Activated gamma-delta T cell treated with Interleukin-2 at 50 U/mL for 16 hours (primary cell): ENCODE results near the gene TRPC4.
"Not testable (repeated sequence)": the region's sequence is repeated elsewhere in the genome, so short reads cannot be mapped to it uniquely, and the experiment has no call there.

ENCODE experiments used
- DNase-seq: peaks from one replicate; pipeline ENCODE4 v3.0.0-alpha.2; 2020

TRPC4 gene

DNA sequence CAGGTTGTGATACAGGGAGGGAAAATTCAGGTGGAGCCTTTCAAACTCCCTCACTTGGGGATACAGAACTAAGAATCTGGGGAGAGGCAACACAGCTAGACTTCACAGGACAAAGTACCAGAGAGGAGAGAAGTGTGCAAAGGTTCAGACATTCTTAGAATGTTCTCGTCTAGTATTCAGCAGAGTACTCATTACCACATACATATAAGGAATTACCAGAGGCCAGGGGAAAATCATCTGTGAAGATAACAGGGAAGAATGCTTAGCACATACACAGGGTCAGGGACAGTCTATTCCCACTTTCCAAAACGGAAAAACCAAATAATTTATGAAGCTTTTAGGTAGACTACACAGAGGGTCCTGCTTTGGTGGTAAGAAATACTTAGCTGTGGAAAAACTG lies 58.1 kb downstream of the TRPC4 start:
- no peak for DNase-seq

DNA sequence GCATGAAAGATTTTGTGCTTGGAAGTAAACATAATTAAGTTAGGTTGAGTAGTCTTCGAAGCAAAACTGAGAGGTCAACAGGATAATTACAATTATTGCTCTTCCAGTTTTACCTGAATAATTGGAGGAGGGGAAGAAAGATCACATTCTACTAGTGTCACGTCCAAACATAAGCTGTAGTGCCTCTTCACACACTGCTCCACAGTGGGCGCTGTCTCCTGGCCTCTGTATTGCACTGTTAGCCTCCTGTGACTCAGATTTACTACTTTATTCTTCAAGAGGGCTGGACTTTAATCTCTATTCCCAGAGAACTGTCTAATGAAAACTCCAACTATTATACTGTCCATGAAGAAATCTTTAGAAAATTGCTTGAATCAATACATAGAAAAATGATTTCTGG lies 62.9 kb downstream of the TRPC4 start:
- DNase-seq = no peak

DNA sequence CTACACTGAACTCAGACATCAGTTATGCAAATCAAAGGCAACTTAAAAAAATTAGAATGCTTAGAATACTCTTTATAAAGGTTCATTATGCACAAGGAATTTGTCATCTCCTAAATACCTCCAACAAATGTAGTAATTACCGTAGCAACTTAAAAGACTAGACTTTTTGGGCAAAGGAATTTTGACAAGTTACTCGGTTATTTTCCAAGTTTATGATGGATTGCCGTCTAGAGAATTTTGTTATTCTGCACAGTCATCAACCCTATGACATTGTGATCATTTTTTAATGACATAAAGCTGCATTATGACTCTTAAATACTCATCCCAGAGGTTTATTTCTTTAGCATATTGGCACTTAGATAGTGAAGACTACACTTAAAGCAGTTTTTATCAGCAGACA lies 71.9 kb downstream of the TRPC4 start:
- no peak for DNase-seq

DNA sequence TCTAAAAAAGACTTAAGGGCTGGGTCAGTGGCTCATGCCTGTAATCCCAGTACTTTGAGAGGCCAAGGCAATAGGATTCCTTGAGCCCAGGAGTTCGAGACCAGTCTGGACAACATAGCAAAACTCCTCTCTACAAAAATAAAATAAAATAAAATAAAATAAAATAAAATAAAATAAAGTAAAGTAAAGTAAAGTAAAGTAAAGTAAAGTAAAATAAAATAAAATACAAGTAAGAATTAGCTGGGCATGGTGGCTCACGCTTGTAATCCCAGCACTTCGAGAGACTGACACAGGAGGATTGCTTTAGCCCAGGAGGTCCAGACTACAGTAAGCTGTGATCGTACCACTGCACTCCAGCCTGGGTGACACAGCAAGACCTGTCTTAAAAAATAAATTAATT lies 72.8 kb downstream of the TRPC4 start:
- DNase-seq = not testable (repeated sequence)

DNA sequence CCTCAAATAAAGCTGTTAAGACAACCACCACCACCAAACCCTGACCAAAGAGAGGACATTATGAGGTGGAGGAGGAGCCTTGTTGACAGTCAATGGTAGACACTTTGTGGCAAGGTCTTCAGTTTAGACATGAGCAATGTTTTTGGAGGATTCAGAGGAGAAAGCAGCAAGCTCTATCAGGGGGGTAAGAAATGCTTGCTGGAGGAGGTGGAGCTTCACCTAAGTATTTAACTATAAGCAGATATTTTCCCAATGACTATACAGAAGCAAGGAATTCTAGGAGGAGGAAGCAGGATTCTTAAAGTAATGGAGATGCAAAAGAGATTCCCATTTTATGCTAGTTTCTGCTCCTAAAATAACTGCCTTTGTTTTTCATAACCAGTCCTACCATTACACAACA lies 74.2 kb downstream of the TRPC4 start:
- no peak for DNase-seq

DNA sequence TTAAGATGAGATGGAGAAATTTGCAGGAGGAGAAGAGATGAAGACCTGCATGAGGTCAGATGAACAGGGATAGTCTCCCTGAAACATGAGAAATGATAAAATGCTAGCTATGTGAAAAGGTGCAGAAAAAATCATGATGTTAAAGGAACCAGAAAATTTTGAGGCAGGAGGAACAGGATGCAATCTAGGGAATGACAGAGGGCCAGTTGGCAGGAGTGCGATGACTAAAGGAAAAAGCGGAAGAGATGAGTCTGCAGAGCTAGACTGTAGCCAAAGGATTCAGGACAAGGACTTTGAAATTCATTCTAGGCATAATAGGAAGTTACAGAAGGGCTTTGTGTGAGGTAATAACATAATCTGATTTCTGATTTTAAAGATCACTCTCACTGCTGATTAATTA lies 77.9 kb downstream of the TRPC4 start:
- no peak for DNase-seq

DNA sequence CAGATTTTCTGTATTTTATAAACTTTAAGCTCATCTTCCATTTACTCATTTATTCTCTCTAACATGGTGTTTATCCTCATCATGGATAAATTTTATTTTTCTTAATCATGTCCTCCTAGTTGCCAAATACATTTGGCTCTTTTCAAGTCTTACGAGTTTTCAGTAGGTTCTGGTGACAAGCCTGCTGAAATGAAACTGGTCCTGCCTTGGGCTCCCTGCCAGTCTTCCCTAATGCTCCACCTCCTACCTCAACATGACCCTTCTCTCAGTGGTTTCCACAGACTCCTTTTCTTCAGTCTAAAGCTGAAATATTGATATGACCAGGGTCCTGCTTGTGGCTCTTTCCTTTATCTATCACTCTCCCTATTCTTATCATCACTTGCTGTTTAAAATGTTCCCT lies 81.2 kb downstream of the TRPC4 start:
- DNase-seq = no peak

DNA sequence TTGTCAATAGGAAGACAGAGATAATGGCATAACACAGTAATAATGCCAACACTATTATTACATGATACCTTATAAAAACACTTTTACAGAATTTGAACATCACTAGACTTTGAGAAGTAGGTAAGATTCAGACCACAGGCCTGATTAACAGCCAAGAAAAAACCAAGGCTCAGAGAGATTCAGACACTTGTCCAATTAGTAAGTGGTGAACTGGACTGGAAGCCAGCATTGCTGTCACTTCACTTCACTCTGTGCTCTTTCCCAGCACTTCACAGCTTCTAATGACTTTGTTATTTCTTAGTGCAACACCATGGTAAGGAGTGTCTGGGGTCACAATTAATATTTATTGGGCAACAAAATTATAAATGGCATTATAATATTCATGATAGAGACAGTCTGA lies 91.9 kb downstream of the TRPC4 start:
- DNase-seq = no peak

DNA sequence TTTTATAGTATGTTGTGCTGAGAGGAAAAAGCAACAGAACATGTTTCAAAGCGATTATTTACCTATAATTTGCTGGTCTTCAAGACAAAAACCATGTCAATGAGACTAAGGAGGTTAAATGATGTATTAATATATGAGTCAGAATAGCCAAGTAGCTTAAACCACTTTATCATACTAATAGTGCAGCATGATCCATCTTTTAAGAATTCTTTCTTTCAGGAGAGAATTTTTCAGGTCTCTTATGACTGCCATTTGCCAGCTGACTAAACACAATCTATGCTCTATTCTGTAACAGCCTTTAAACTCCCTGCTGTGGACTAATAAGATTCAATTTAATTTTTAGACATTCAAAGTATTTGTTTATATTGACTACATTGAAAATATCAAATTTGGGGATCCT lies 93.7 kb downstream of the TRPC4 start:
- DNase-seq = no peak

DNA sequence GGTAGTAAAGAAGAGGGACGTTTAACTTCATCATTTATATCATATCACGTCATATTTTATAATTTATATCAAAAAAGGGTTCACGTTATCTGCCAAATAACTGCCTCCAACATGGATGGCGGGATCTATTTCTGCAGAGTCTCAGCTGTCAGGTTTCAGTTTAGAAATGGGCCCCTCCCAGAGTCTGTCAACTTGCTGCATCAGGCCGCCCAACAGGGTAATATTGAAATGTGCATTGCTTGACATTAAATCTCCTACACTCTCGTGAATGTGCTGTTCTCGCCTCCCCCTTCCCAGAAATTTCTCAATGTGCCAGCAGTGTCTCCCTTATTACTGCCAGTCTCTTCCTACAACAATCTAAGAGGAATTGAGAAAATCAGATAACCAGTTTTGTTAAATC lies 96.9 kb downstream of the TRPC4 start:
- DNase-seq = no peak

DNA sequence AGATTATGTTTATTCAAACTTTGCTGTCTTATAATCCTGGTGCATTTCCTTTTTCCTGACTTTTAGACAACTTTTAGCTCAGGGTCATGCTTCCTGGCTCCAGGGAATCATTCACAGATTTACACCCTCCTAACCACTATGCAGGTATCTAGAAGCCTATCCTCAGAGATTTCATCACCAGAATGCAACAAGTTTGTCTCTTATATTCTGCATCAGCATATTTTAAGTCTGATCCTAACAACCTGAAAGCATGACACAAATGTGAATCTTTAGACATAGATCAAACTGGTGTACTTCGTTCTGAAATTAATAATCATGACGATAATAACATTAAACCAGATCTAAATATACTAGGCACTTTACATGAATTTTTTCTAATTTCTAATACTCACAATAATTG lies 100.0 kb downstream of the TRPC4 start:
- DNase-seq = no peak

DNA sequence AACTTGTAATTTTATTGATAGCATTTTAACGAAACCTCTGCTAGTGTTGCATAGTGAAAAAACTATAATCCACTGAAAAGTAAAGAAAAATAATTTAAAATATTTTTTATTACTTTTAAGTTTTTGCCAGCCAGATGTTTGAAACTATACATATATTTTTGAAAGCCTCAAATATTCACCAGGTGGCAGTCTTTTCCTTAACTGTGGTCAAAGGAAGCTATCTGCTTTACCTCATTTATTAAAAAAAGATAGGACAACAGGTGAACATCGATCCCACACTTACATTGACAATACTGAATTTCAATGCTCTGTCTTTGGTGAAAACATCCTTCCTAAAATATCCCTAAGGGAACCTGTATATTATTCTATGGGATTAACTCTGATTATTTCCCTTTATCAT lies 100.5 kb downstream of the TRPC4 start:
- no peak for DNase-seq

DNA sequence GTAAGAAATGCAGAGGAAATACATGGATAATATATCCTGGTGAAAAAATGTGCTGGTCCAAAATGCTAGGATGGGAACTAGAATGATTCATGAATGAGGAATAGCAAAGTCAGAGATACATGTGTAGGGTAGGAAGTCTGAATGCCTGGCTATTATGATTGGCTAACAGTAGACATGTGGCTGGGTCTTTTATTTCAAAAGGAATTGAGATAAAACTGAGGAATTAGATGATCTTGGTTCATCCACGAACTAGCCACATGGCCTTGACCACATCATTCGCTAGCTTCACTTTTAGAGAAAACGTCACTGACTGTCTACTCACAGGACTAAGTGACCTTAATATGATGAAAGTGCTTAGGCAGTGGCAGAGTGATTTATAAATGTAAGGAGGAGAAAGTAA lies 103.1 kb downstream of the TRPC4 start:
- no peak for DNase-seq

DNA sequence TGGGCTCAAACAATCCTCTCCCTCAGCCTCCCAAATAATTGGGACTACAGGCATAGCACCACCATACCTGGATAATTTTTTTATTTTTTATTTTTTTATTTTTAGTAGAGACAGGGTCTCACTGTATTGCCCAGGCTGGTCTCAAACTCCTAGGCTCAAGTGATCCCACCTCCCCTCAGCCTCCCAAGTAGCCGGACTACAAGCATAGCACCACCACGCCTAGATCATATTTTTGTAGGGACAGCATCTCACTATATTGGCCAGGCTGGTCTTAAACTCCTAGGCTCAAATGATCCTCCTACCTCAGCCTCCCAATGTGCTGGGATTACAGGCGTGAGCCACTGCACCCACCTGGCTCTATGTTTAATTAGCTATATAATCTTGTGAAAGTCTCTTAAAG lies 114.2 kb downstream of the TRPC4 start:
- DNase-seq = no peak

DNA sequence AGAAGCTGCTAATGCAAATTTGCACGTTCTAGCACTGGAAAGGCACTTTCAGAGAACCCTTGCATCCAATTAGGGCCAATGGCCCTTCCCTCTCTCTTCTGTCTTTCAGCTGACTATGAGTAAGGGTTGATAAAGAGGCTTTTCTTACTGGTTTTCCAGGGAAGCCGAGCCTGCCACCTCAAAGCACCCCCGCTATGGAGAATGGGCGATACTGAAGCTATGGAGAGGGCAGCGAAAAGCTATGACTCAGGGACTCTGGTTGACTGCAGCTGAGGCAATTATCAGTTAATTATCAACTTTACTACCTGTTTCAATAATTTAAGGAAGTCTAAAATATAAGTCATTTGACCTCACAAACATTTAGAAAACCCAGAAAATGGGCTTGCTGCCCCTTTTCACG lies 115.8 kb downstream of the TRPC4 start:
- no peak for DNase-seq

DNA sequence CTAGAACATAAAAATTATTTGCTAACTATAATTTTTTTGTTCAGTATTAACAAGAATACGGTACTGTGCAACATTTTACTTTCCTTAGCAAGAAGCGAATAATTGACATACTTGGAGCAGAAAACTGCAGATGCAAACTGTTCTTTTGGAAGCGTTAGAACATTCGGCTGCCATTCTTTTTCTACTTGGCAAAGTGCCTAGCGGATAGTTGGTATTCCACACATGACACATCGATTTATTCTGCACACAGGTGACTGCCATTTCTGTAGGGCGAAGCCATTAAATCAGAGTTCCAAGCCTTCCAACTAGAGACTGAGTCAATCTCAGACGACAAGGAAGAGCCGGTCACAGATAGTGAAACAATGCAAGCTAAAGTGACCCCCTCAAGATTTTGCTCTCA lies 117.4 kb downstream of the TRPC4 start:
- DNase-seq = no peak

DNA sequence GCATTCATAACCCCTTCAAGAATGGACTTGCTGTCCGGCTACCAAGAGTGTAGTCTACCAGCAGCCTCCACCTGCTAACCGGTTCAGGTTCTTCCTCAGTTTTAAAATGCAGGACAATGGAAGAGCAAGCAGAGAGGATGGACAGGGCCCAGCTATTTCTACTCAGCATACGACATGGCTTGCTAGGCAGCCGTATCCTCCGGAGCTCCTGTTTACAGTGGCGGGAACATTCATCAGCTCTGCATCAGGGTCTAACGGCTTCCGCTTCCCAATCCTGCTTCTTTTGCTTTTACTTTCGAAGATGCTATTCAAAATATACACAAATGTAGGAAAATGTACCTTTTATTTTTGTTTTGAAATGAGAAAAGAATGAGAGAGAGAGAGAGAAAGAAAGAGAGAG lies 118.5 kb downstream of the TRPC4 start:
- DNase-seq = no peak

DNA sequence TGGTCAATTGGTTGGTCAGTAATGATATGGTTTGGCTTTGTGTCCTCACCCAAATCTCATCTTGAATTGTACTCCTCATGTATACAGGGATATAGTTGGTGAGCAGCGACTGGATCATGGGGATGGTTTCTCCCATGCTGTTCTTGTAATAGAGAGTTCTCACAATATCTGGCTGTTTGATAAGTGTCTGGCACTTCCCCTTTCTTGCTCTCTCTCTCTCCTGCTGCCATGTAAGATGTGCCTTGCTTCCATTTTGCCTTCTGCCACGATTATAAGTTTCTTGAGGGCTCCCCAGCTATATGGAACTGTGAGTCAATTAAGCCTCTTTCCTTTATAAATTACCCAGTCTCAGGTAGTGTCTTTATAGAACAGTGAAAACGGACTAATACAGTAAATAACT lies 120.7 kb downstream of the TRPC4 start:
- DNase-seq = no peak

DNA sequence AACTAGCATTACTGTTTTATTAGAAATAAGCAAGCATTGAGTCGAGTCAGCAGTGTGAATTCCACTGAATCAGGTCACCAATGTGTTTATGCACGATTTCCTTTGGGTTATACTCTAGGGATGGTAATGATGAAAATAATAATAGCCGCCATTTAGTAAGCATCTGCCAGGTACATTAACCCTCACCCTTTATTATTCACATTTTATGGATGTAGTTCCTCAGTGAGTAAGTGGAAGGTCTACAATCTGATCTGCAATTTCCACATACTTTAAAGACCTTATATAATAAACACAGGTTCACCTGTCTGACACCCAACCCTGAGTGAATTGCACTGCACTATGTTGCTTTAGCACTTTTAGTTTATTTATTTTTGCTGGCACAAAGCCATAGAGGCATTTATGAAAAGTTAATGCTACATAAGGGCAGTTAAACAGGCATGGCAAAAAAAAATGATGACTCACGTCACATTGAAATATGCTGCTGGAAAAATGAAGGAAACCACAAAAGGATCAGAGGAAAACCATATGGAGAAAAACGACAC lies 122.4 kb downstream of the TRPC4 start:
- no peak for DNase-seq

DNA sequence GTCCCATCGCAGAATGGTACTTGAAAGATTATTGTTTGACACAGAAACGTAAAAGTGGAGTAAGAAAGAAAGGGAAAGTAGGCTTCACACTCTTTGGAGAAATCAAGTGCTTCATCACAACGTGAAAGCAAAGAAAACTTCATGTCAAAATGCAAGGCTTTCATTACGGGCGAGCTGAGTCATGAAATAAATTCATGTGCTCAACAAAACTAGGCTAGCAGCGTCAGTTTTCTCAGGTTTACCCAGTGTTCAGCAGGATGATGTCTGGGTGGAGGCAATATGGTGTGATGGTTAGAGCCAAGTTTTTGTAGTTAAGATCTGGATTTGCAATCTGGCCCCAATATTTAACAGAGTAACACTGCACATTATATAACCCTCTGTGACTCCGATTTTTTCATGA lies 128.0 kb downstream of the TRPC4 start:
- no peak for DNase-seq

DNA sequence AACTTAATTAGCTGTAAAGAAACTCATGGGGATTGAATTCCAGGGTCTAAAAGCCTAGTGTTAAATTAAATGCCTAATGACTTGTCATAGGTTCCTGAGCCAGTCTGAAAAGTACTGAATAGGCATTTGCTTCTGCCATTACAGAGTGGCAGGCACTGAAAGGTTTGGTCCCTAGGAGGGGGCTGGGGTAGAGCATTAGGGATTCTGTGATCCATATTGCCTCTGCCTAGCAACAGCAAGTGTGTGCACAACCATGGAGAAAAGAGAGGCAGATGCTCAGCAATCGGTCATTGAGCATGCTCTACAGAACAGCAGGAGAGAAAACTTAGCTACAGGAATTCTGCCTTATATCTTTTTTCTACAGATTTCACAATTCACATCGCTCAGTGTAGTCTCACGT lies 133.5 kb downstream of the TRPC4 start:
- no peak for DNase-seq

DNA sequence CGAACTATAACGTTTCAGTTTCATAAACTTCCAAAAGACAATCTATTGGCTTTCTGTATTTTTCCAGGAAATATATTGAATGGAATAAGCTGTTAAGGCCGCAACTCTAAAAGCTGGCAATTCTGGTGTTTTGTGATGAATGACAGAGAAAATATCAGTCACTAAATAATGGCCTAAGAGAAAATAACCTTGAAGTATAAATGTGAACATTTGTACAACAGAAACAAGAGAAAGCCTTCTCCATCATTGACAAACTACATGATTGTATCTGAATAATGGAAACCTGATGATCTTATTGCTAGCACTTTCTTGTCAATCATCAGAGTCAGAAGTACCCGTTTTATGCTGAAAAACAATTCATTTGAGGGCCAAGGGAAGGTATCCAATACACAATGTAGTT lies 134.3 kb downstream of the TRPC4 start:
- no peak for DNase-seq

DNA sequence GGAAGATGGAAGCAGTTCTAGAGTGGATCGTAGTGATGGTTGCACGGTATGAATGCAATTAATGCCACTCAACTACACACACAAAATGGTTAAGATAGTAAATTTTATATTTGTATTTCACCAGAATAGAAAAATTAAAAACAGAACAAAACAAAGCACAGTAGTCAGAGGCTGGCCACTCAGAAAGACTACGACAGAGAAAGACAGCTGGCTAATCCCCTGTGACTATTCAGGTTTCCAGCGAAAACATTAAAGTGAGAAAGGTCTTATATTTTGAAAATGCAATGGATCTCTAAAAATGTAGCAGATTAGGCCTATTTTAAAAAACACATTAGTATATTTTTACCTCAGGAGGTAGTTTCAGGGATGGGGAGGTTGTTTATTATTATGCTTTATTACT lies 139.7 kb downstream of the TRPC4 start:
- no peak for DNase-seq

DNA sequence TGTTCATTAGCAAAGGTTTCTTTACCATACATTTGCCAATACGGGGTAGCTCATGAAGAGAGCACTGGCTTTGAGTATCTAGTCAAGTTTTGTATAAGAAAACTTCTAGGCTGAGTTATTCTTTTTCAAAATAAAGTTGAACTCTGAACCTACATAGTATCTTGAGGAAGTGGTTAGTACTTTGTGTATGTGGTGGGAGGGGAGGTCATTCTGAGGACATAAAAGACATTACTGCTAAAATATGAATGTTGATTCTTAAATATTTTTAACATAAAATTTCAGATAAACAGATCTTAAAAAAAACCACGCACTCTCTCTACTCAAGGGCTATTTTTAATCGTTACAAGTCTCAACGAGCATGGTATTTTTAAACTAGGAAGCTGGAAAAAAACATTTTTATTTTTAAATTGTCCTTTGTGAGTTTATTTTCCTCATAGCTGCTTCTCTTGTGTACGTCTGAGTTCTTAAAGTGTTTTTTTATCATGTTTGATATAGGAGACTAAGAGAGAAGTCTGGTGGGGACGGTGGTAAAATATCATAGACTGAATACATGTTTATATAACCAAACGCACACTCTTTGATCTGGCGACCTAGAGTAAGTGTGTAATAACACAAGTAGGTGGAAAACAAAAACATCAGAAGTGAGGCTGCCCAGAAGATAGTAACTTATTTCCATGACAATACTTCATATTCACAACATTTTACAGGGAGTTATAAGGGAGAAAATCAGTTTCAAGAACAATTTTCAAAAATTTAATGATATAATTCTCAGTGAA lies 153.0 kb downstream of the TRPC4 start:
- DNase-seq = no peak

DNA sequence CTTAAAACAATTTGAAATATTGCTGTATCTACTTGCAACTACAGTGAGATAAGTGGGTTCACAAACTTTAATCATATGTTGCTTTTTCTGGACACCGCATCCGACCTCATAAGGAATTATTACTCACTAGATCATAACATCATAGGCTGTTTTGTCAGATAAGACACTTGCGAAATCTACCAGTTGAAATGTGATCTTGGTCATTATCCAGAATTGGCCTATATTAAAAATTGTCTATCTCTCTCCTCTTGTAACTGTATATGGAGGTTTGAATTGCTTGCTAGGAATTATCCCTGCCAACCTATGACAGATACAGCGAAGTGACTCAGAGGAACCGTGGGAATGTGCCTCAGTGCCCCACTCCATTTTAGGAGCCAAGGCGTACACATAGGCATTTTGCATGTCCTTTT lies 154.0 kb downstream of the TRPC4 start:
- DNase-seq = no peak
